HepG2 (cell line): ENCODE data around the gene RNF10. TPM values are rescaled to one million over a fixed set of nuclear protein-coding genes. Genes with fewer than 3 reads are reported as not detected.

Source experiments
- FOXP1 ChIP-seq, 2 experiments: fragments of 450-650 bp in 1 of 2; IDR thresholded peaks; 2 replicates each; pipeline ENCODE4 v1.6.1; 2017 to 2018; ENCODE audit warnings: antibody characterized with exemption in 1 of 2
- GATA4 ChIP-seq: sonication (generic); IDR thresholded peaks from 2 replicates; pipeline ENCODE4 v1.6.1; 2016; ENCODE audit warnings: antibody characterized with exemption, low read depth, borderline replicate concordance
- IRX3 ChIP-seq: sonication (generic); formaldehyde crosslinking; IDR thresholded peaks from 2 replicates; pipeline ENCODE4 v1.8.1; 2023; ENCODE audit warnings: mild to moderate bottlenecking, low read depth, missing genetic modification reagents, borderline replicate concordance
- KAT7 ChIP-seq: IDR thresholded peaks from 2 replicates; pipeline ENCODE4 v1.6.1; 2018; ENCODE audit warnings: borderline replicate concordance, missing compliant biosample characterization
- PHB2 ChIP-seq: fragments of 450-650 bp; IDR thresholded peaks from 2 replicates; pipeline ENCODE4 v1.6.1; 2018; ENCODE audit not compliant: partially characterized antibody
- TSC22D2 ChIP-seq: sonication (generic); formaldehyde crosslinking; IDR thresholded peaks from 2 replicates; pipeline ENCODE4 v1.5.1; 2020; ENCODE audit warnings: missing genetic modification reagents, mild to moderate bottlenecking, borderline replicate concordance
- ZBTB4 ChIP-seq: sonication (generic); formaldehyde crosslinking; IDR thresholded peaks from 2 replicates; pipeline ENCODE4 v1.4.0; 2020; ENCODE audit warnings: missing genetic modification reagents, mild to moderate bottlenecking, borderline replicate concordance
- ZNF362 ChIP-seq: sonication (generic); formaldehyde crosslinking; IDR thresholded peaks from 2 replicates; pipeline ENCODE4 v1.4.0; 2020; ENCODE audit warnings: missing genetic modification reagents, mild to moderate bottlenecking, borderline replicate concordance
- ZNF407 ChIP-seq: sonication (generic); formaldehyde crosslinking; IDR thresholded peaks from one replicate; pipeline ENCODE4 v1.5.1; 2020; ENCODE audit warnings: mild to moderate bottlenecking, missing genetic modification reagents; ENCODE audit errors: not compliant biosample characterization
- ZNF512B ChIP-seq: sonication (generic); formaldehyde crosslinking; IDR thresholded peaks from 2 replicates; pipeline ENCODE4 v1.5.1; 2020; ENCODE audit warnings: missing genetic modification reagents, mild to moderate bottlenecking, borderline replicate concordance
- ZNF878 ChIP-seq: sonication (generic); formaldehyde crosslinking; IDR thresholded peaks from 2 replicates; pipeline ENCODE4 v1.8.1; 2023; ENCODE audit warnings: mild to moderate bottlenecking, missing genetic modification reagents, moderate library complexity
- polyA plus RNA-seq, 8 experiments: library from polyadenylated mRNA; depleted of rRNA in 3 of 8; stranded (reverse) in 7 of 8; unstranded in 1 of 8; fragments of >200 nt; fragmentation: Illumina TruSeq in 4 of 8; extraction: Trizol in 4 of 8; gene quantifications; 2 replicates each; pipeline versions ENCODE4 v1.2.1 to v1.2.3, GENCODE V29; 2011 to 2016; ENCODE audit warnings: low read depth in 4 of 8, missing spikeins in 1 of 8, mixed read lengths in 1 of 8; ENCODE audit not compliant: insufficient read depth in 1 of 8
- total RNA-seq, 5 experiments: library from RNA; depleted of rRNA; stranded (reverse); fragments of >200 nt; fragmentation: Illumina TruSeq; extraction: Trizol; gene quantifications; 2 replicates each; pipeline ENCODE4 v1.2.3, GENCODE V29; 2016; ENCODE audit warnings: low read depth in 1 of 5

RNF10 gene
- total and polyA plus RNA-seq, 2 of the 13 experiments (the other 11 are each of a cell fraction or from before 2014, with no cell fraction given) = 62.5 to 88.0 TPM

- TF ChIP-seq ZNF512B (CRISPR knock-in tag) (no peak), GATA4 (no peak), ZBTB4 (CRISPR knock-in tag) (no peak), TSC22D2 (no peak), PHB2 (no peak), FOXP1 (IDR thresholded peaks at IDR 0.05) (no peak), FOXP1 (CRISPR knock-in tag; IDR thresholded peaks at IDR 0.05) (no peak), ZNF362 (CRISPR knock-in tag) (no peak), IRX3 (no peak), ZNF878 (CRISPR knock-in tag) (no peak), ZNF407 (CRISPR knock-in tag) (no peak), KAT7 (CRISPR knock-in tag) (peak; percentile 56; the same call in 1 of the 2 replicates)
Measured at GRCh38 chr12:120534703-120535655, 823 bp downstream of the RNF10 start (continued).
